ENCODE data around the gene EIF3F. TPM values are rescaled to one million over a fixed set of nuclear protein-coding genes. Genes with fewer than 3 reads are reported as not detected.

The EIF3F gene, protein sequence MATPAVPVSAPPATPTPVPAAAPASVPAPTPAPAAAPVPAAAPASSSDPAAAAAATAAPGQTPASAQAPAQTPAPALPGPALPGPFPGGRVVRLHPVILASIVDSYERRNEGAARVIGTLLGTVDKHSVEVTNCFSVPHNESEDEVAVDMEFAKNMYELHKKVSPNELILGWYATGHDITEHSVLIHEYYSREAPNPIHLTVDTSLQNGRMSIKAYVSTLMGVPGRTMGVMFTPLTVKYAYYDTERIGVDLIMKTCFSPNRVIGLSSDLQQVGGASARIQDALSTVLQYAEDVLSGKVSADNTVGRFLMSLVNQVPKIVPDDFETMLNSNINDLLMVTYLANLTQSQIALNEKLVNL
- 318 to 343 TPM (median 324 TPM) in 5 replicates for total RNA-seq (2022; extraction: Qiagen RNA extraction; ENCODE audit: low read depth)

DNA sequence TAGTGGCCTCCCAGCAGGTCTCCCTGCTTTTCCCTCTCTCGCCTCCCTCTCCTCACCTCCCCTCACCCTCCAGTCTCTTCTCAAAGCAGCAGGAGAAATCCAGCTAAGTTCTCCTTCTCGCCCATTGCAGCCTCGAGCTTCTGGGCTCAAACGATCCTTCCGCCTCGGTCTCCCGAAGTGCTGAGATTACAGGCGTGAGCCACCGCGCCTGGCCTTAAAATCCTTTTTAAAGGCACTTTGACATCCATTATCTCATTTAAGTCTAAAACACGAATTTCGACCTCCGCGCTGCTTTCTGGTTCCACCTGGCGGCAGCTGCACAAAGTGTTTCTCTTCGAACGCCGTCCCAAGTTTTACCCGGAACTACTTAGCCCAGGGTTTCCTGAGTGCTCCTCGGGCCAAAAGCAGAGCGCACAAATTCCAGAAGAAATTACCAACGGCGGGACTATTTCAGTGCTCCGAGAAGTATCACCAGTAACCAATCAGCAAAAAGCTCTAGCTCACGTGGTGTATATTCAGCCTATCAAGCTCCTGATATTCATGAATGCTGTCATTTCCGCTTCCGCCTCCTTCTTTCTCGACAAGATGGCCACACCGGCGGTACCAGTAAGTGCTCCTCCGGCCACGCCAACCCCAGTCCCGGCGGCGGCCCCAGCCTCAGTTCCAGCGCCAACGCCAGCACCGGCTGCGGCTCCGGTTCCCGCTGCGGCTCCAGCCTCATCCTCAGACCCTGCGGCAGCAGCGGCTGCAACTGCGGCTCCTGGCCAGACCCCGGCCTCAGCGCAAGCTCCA is at the start of gene EIF3F:
Gene EIF3F, plus strand, starts transcription at position 570 of the 792 bp plus-strand sequence. Its CDS starts 16 bp downstream, at position 586.

DNA sequence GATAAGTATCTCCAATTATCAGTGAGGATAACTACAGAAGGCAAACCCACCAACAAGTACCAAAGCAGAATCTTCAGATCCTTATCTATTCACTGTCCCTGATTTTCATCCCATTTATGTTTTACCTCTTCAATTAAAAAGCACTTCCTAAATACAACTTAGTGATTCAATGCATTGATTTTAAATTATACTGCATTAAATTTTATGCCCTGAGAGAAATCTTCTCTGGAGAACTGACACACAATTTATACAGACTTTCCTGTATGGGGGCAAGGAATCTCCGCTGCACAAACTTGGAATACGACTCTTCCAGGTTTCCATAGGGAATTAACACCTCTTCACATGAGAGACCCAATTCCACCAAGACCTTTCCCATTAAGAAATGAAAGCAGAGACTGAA is 45.5 kb upstream of the EIF3F start, which contains the start of gene OR10A3:
Gene OR10A3, minus strand, starts transcription at position 101 of the 400 bp plus-strand sequence. CDS start 2,188 bp downstream, outside the sequence.

DNA sequence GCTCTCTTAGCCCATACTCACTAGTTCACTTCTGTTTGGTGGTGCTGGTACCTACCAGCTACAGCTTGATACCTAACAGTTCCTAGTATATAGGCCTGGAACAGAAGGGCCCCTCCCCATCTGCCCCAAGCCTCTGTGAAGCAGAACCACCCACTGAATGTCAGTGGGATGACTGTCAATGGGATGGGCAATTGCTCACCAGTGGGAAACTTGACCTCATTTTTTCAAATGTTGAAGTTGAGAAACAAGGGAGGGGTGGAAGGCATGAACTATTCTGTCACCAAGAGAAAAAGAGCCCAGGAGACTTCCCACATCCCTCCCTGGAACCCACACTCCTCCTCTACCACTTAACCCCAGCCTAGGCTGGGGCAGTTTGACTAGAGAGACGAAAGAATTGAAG is 21.8 kb upstream of the EIF3F start, which contains the start of gene NLRP10:
Gene NLRP10, minus strand, starts transcription at position 62 of the 400 bp plus-strand sequence. CDS start 1,952 bp downstream, outside the sequence.

Other genes starting within 250 kb of the EIF3F start
- not detected in 5 replicates for gene OR5P2, start 190.4 kb upstream of the EIF3F start, total RNA-seq (2022; extraction: Qiagen RNA extraction; ENCODE audit: low read depth)
- gene OR5P3, start 156.5 kb upstream of the EIF3F start, total RNA-seq (2022; extraction: Qiagen RNA extraction; ENCODE audit: low read depth), result not detected in 5 replicates
- not detected in 5 replicates for gene OR10A6, start 56.1 kb upstream of the EIF3F start, total RNA-seq (2022; extraction: Qiagen RNA extraction; ENCODE audit: low read depth)
- not detected in 5 replicates for gene OR10A3, start 45.6 kb upstream of the EIF3F start, total RNA-seq (2022; extraction: Qiagen RNA extraction; ENCODE audit: low read depth)
- not detected in 5 replicates for gene NLRP10, start 21.9 kb upstream of the EIF3F start, total RNA-seq (2022; extraction: Qiagen RNA extraction; ENCODE audit: low read depth)
- gene TUB, start 93.9 kb downstream of the EIF3F start, total RNA-seq (2022; extraction: Qiagen RNA extraction; ENCODE audit: low read depth), result 5.2 to 8.0 TPM (median 7.4 TPM) in 5 replicates
- 1.8 to 2.5 TPM (median 2.4 TPM) in 5 replicates for gene RIC3, start 181.7 kb downstream of the EIF3F start, total RNA-seq (2022; extraction: Qiagen RNA extraction; ENCODE audit: low read depth)